B cell (primary cell): ENCODE measurements around the gene SEMA4D.

Experiments used
- EZH2 ChIP-seq: IDR thresholded peaks from 2 replicates; pipeline ENCODE4 v1.6.1; 2012; ENCODE audit warnings: borderline replicate concordance, low read depth, mild to moderate bottlenecking, moderate library complexity, low read length; ENCODE audit not compliant: insufficient read depth, poor library complexity, severe bottlenecking
- TF ChIP-seq, protein P1 (sequence below): fragments of 200-600 bp; IDR thresholded peaks from one replicate; pipeline ENCODE4 v1.8.0; 2022; ENCODE audit warnings: antibody characterized with exemption, mild to moderate bottlenecking

DNA sequence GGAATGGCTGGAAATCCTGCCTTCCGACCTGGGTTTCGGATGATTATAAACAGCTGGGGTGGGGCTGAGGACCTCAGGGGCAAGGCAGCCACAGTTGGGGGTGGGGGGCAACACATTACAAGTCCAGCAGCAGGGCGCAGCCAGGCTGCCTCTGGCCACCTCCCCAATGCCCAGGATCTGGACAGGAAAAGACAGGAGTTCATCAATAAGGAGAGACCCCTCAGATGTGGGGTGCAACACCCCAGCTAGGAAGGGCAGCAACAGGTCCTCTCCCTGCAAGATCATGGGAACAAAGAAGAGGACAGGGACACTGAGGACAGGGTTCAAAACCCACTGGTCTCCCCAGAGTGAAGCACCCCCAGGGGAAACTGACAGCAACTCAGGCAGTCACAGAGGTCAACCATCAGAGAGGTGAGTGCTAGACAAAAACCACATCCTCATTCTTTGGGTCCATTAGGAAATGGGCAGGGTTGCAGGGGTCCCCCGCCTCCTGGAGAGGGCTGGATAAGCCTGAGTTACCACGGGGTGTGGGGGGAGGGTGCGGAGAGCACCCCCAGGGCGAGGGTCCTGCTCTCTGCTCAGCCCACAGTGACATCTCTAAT lies 33.5 kb downstream of the SEMA4D start:
- TF ChIP-seq, protein P1, sequence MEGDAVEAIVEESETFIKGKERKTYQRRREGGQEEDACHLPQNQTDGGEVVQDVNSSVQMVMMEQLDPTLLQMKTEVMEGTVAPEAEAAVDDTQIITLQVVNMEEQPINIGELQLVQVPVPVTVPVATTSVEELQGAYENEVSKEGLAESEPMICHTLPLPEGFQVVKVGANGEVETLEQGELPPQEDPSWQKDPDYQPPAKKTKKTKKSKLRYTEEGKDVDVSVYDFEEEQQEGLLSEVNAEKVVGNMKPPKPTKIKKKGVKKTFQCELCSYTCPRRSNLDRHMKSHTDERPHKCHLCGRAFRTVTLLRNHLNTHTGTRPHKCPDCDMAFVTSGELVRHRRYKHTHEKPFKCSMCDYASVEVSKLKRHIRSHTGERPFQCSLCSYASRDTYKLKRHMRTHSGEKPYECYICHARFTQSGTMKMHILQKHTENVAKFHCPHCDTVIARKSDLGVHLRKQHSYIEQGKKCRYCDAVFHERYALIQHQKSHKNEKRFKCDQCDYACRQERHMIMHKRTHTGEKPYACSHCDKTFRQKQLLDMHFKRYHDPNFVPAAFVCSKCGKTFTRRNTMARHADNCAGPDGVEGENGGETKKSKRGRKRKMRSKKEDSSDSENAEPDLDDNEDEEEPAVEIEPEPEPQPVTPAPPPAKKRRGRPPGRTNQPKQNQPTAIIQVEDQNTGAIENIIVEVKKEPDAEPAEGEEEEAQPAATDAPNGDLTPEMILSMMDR = no peak
- TF ChIP-seq EZH2 = no peak
